Pancreas (tissue), 10 donors: ENCODE data around the gene PLEKHG5. TPM values are rescaled to one million over a fixed set of nuclear protein-coding genes. Genes with fewer than 3 reads are reported as not detected.

ENCODE experiments used
- ATAC-seq, 4 donors: fragments of 200-7000 bp; cut with Tn5 transposase; one replicate each; pipeline versions ENCODE4 v1.8.0 to v1.9.1; 2020; ENCODE audit warnings: mild to moderate bottlenecking in 4 of 4, moderate library complexity in 4 of 4
- DNase-seq, 6 donors: peaks; one replicate each; pipeline ENCODE4 v3.0.0-alpha.2; 2020
- FAIRE-seq: peaks from 2 replicates; lab custom pipeline; 2012; peaks lifted over from hg19 to GRCh38; lab: Jason Lieb, UNC
- H3K27ac ChIP-seq, 4 donors: fragments of 200-600 bp; sonication (generic); 1 replicate in 3 of 4; 2 replicates in 1 of 4; pipeline versions ENCODE4 v1.5.0 to v1.8.0; 2020
- H3K27me3 ChIP-seq, 4 donors: fragments of 200-600 bp; one replicate each; pipeline ENCODE4 v1.8.0; 2021
- H3K36me3 ChIP-seq, 3 donors: fragments of 200-600 bp; sonication (generic) in 1 of 3; one replicate each; pipeline versions ENCODE4 v1.5.0 to v1.8.0; 2020 to 2021
- H3K4me1 ChIP-seq, 3 donors: fragments of 200-600 bp; one replicate each; pipeline ENCODE4 v1.8.0; 2021
- H3K4me3 ChIP-seq, 4 donors: fragments of 200-600 bp; sonication (generic) in 2 of 4; one replicate each; pipeline versions ENCODE4 v1.5.0 to v1.8.0; 2020 to 2021
- H3K9me3 ChIP-seq, 4 donors: fragments of 200-600 bp; one replicate each; pipeline ENCODE4 v1.8.0; 2021
- WGBS, 2 donors: extraction: QIAGEN DNeasy Blood & Tissue Kit; methylation state at CpG; one replicate each; pipeline ENCODE4 v1.1.7; 2013; 5-methylcytosine and 5-hydroxymethylcytosine counted together
- intact Hi-C, 3 donors: fragments of 100-400 bp; cut with DNase I; formaldehyde crosslinking; loops; one replicate each; pipeline versions ENCODE4 v1.11.1 to v1.14.2; 2022
- polyA plus RNA-seq, 2 donors: library from polyadenylated mRNA; stranded (reverse); fragments of 200-250 nt; gene quantifications; one replicate each; pipeline ENCODE4 v1.2.3, GENCODE V29; 2013
- total RNA-seq, 6 donors: library from RNA; stranded (reverse); fragmentation: NEBNext Ultra II Directional in 4 of 6; extraction: Animal tissue kit (Norgen Biotek cat#: 25700) in 4 of 6; gene quantifications; one replicate each; pipeline versions ENCODE4 v1.2.1 to v1.2.4, GENCODE V29; 2021 to 2023
- TF ChIP-seq, protein P1 (sequence below), 4 donors: fragments of 200-600 bp; sonication (generic) in 3 of 4; IDR thresholded peaks; one replicate each; pipeline versions ENCODE4 v1.5.0 to v1.8.0; 2021; ENCODE audit warnings: antibody characterized with exemption in 4 of 4
- donor health status: healthy with polysubstance abuse.
- donor health status: DM: no; HTN: no; CAD: no; lungs with moderate emphysema.
- donor health status: DM: no; HTN: no; CAD: no.
- donor health status: control.
- donor health status: control.
- donor health status: Bipolar disorder and iron deficiency.
- donor health status: DM: yes; HTN: yes; CAD: no.
- donor health status: DM: no; HTN: no; CAD: no.
- donor health status: DM: no; HTN: no; CAD: no.
- donor health status: DM: yes; HTN: yes; CAD: no.

The PLEKHG5 gene
- total and polyA plus RNA-seq, 8 donors = 1.5 to 7.3 (median 2.8) TPM

- TF ChIP-seq, protein P1, sequence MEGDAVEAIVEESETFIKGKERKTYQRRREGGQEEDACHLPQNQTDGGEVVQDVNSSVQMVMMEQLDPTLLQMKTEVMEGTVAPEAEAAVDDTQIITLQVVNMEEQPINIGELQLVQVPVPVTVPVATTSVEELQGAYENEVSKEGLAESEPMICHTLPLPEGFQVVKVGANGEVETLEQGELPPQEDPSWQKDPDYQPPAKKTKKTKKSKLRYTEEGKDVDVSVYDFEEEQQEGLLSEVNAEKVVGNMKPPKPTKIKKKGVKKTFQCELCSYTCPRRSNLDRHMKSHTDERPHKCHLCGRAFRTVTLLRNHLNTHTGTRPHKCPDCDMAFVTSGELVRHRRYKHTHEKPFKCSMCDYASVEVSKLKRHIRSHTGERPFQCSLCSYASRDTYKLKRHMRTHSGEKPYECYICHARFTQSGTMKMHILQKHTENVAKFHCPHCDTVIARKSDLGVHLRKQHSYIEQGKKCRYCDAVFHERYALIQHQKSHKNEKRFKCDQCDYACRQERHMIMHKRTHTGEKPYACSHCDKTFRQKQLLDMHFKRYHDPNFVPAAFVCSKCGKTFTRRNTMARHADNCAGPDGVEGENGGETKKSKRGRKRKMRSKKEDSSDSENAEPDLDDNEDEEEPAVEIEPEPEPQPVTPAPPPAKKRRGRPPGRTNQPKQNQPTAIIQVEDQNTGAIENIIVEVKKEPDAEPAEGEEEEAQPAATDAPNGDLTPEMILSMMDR (IDR thresholded peaks at IDR 0.05) = no peak
- H3K27me3 ChIP-seq = peaks cover 0 to 17% (median 8%) of the 10 kb centered on the region in 4 donors
- no peaks in the 10 kb centered on the region for H3K36me3 ChIP-seq
- 52 to 60% methylated on average over 26 of the region's 26 CpGs for WGBS, 2 donors
- FAIRE-seq (no peak), DNase-seq (peak in 4 of 6 donors; percentile 50 to 82 (median 64)), ATAC-seq (peak; percentile 27 to 62 (median 50))
- H3K4me1 ChIP-seq = peaks cover 0 to 7% (median 7%) of the 10 kb centered on the region in 3 donors
- H3K9me3 ChIP-seq = no peaks in the 10 kb centered on the region
- H3K4me3 ChIP-seq = no peak overlapping the region
- H3K27ac ChIP-seq = no peak overlapping the region
- intact Hi-C loops = no loop called here
Measured at GRCh38 chr1:6427441-6428390, 63.8 kb downstream of the PLEKHG5 start.

DNA sequence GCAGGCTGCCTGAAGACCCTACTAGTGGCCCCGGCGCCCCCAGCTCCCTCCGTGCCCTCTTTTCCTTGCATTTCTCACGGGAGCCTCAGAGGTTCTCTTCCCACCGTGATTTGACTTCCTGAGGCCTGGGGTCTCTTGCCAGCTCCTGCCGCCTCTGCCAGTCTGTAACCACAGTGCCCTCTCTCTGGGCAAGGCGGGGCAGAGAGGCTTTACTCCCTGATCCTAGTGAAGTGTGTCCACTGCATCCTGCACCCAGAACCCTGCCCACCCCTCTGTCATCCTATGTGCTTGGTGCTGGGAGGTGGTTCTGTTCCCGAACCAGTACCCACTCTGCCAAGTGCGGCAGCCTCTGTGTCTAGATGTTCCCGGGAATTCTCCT lies 64.5 kb downstream of the PLEKHG5 start:
- WGBS, 2 donors = 77 to 91% methylated on average over 10 of the region's 10 CpGs
- no peaks in the 10 kb centered on the region for H3K9me3 ChIP-seq
- peaks cover 0 to 7% (median 7%) of the 10 kb centered on the region in 3 donors for H3K4me1 ChIP-seq
- intact Hi-C loops = no loop called here
- H3K27me3 ChIP-seq = peaks cover 0 to 17% (median 8%) of the 10 kb centered on the region in 4 donors
- no peak for FAIRE-seq
- DNase-seq = no peak
- no peak overlapping the region for H3K4me3 ChIP-seq
- TF ChIP-seq, protein P1 (IDR thresholded peaks at IDR 0.05) = no peak
- no peak overlapping the region for H3K27ac ChIP-seq
- no peaks in the 10 kb centered on the region for H3K36me3 ChIP-seq
- ATAC-seq = no peak

DNA sequence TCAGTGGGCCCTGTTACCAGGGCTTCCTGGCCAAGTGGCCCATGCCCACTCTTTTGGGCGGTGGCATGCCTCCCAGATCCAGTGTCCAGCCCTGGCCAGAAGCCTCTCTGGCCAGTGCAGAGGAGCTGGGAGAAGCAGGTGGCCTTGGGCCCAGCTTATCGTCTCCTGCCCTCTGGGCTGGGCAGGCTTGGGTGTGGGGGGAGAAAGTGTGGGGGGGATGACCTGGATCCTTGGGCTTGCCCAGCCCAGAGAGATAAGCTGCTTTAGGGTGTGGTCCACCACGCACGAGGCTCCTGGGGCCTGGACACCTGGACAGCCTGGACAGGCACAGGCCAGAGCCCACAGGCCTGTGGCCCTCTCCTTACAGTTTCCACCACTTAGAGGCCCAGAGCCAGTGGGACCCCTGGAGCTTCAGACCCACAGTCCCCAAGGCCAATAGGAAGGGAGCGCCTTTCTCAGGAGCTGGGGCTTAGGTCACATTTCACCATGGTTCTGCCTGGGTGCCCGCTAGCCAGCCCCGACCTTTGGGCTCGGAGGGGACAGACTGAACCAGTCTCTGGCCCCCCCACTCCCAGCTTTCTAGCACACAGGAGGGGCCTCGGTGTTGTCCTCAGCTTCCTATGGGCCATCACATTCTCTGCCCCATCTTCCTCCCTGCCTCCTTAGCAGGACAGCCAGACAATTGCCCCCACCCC lies 65.0 kb downstream of the PLEKHG5 start:
- peaks cover 0 to 7% (median 7%) of the 10 kb centered on the region in 3 donors for H3K4me1 ChIP-seq
- 70 to 78% methylated on average over 8 to 9 of the region's 9 CpGs for WGBS, 2 donors
- H3K27ac ChIP-seq = no peak overlapping the region
- no peaks in the 10 kb centered on the region for H3K9me3 ChIP-seq
- TF ChIP-seq, protein P1 (IDR thresholded peaks at IDR 0.05) = no peak
- H3K4me3 ChIP-seq = no peak overlapping the region
- no peak for FAIRE-seq
- DNase-seq = no peak
- intact Hi-C loops = no loop called here
- peaks cover 0 to 17% (median 8%) of the 10 kb centered on the region in 4 donors for H3K27me3 ChIP-seq
- no peaks in the 10 kb centered on the region for H3K36me3 ChIP-seq
- no peak for ATAC-seq

- no peak for DNase-seq
- TF ChIP-seq, protein P1 (IDR thresholded peaks at IDR 0.05) = no peak
- WGBS, 2 donors = 69 to 81% methylated on average over 6 of the region's 6 CpGs
Measured at GRCh38 chr1:6425658-6426057, 65.8 kb downstream of the PLEKHG5 start.

More at GRCh38 chr1:6425658-6426057, 65.8 kb downstream of the PLEKHG5 start:
- intact Hi-C loops = no loop called here
- Histone ChIP-seq H3K4me3 (no peak overlapping the region), H3K36me3 (no peaks in the 10 kb centered on the region), H3K27me3 (peaks cover 0 to 17% (median 8%) of the 10 kb centered on the region in 4 donors), H3K27ac (no peak overlapping the region), H3K4me1 (peaks cover 0 to 7% (median 7%) of the 10 kb centered on the region in 3 donors), H3K9me3 (no peaks in the 10 kb centered on the region)
- FAIRE-seq = no peak
- ATAC-seq = no peak
